HG03139 (cell line): ENCODE results near the gene RXFP1.

Experiments
- ATAC-seq: cut with Tn5 transposase; IDR thresholded peaks from one replicate; pipeline ENCODE4 v1.9.1; 2021; ENCODE audit not compliant: unreplicated experiment

Gene RXFP1

GRCh38 chr4:158521484-158522088, at the start of gene RXFP1:
Gene RXFP1 (plus strand): TSS chr4:158521882. CDS start chr4:158521977, 95 bp downstream.
- no peak for ATAC-seq

DNA sequence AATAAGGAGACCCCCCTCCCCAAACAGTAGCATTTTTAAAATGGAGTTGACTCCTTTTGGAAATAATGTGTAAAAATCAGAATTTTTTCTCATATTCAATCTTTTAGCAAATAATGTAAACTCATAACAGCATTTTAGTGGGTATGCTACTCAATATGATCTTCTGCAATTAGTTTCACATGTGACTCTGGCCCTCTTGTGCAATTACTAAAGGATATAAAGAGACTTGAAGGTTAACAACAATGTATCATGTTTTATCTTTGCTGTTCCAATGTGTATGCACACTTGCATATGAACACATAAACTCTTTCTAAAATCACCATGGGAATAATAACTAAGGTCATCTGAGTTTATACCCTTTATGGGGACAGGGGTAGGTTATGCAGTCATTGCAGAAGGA, 39.9 kb upstream of the RXFP1 start:
- ATAC-seq, result no peak

GRCh38 chr4:158484173-158484885, 37.4 kb upstream of the RXFP1 start:
- ATAC-seq, result no peak

- ATAC-seq, result no peak
Observed at GRCh38 chr4:158490629-158491028, 31.1 kb upstream of the RXFP1 start.

DNA sequence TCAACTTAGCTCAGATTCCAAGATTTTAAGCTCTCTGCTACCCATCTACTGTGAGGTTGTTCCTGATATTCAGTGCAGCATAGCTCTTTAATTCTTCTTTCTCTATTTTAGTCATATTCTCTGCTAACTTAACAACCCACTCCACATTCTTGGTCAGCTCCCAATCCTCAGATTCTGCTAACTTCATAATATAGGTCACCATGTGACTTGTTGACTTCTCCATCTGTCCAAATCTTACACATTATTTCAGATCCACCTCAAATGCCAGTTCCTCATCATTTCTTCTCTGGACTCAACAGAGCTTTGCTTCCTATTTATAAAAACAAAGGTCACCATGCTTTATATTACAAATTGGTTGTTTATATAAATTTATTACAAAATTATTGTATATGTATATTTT, 29.3 kb upstream of the RXFP1 start:
- no peak for ATAC-seq

DNA sequence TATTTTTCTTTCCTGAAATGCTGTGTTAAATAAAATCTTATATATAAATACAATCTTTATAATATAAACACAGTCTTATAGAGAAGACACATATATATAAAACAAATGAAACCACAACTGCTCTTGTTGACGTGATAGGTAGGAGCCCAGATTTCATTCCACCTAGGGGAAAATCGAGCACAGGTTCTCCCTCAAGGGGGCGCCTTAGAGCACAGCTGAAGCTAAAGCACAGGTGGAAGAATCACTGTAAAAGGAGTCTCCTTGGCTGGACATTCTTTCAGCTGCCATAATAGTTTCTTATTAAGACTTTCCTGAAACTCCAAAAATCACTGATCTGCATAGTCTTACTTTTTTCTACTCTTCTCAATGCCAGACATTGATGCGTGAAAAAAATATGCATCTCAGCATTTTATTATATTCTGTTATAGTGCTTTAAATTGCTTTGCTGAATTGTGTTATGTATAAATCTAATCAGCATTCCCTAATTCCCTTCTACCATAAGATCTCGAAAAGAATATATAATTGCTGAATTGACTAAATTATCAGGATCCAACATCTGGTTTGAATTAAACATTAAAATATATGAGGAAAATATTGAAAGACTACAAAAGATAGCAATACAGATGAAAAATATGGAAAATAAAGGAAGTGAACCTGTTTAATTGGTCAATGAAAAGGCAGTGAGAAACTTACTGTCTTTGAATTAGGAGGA, 25.5 kb upstream of the RXFP1 start:
- no peak for ATAC-seq

DNA sequence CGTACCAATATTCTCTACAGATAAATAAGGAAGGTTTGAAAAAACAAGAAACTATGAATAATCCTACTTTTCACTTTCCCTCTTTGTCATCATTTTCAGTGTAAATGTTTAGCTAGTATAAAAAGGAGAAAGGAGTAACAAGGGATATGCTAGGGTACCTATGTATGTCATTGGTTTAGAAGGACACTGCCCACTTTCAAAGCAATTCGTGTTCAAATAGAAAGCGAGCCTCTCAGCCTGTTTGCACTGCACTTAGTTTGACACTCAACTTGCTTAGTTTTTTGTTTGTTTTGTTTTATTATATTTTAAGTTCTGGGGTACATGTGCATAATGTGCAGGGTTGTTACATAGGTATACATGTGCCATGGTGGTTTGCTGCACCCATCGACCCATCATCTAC, 21.6 kb upstream of the RXFP1 start:
- ATAC-seq, result no peak

DNA sequence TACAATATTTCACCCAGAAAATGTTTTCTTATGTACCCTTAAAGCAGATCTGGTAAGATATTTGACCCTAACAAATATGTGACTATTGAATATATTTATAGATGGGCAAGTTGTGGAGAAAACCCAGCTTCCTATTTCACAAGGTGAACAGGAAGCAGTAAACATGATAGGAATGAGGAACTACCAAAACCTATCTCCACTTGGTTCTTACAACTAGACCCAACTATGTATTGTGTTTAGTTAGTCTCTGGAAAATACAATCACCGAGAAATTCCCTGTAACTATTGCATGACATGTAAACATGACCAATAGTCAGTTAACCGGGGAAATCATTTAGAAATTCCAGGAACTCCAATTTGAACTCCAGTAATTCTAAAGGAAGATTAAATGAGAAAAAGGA, 8.4 kb upstream of the RXFP1 start:
- no peak for ATAC-seq

- no peak for ATAC-seq
Observed at GRCh38 chr4:158519226-158519625, 2.5 kb upstream of the RXFP1 start.

- no peak for ATAC-seq
Observed at GRCh38 chr4:158523990-158524535, 2.4 kb downstream of the RXFP1 start.

DNA sequence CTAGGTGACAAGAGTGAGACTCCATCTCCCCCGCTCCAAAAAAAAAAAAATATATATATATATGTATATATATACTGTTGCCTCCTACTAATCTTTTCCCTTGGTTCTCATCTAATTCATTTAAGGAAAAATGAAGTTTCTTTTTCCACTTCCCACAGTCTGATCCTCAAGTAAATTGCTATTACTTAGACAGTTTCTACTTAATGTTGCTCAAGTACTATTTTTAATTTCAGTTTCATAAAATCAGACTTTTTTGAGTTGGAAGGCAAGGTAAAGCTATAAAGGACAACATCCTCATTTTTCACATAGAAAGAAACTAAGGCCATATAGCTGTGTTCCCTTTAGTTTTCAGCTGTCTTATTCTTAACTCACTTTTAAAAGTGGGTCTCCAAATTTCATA, 5.8 kb downstream of the RXFP1 start:
- ATAC-seq, result no peak

GRCh38 chr4:158529505-158529904, 7.8 kb downstream of the RXFP1 start:
- ATAC-seq, result no peak

DNA sequence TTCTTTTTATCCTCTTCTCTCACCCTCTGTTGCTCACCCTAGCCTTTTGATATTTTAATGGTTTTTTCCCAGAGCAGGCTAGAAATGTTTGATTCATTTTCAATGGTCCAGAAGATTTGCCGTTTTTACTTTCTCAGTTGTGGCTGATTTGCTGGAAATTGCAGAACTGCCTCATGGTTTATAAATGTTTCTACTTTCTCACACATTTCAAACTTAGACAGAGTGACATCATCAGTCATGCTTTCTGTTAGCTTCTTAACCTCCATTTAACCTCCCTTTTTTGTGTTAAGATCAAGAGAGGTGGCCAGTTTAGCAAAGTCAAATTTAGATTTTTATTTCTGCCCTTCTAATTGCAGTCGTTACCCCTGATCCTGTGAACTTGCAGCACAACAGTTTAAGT, 8.7 kb downstream of the RXFP1 start:
- no peak for ATAC-seq

- no peak for ATAC-seq
Observed at GRCh38 chr4:158530898-158531297, 9.2 kb downstream of the RXFP1 start.

DNA sequence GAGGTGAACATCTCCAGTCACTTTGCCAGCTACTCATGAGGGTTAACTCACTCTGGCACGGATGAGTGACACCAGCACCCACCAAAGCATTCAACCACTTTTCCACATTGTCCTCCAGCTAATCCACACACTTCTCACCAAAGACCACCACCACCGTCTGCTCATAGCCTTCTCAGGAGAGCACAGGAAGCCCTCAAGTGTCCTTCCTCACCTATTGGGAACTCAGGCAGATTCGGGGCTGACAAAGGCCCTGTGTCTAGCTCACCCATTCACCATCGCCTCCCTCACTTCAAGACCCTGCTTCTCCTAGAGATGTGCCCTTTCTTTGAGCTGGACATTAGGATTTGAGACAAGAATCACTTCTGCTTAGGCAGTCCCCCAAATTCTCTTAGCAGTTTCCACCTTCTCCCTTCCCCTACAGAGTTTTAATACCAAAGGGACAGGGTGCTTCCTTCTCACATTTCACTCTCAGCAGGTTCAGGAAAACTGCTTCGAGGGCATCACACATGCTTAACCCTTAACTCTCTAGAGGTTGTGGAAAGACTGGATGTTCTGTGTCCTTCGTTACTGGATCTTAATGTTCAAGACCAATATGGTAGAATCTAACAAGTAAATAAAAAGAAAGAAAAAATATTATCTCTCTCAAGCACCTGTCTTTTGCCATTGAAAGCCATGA, 11.0 kb downstream of the RXFP1 start:
- no peak for ATAC-seq

GRCh38 chr4:158534727-158535126, 13.0 kb downstream of the RXFP1 start:
- ATAC-seq, result no peak

DNA sequence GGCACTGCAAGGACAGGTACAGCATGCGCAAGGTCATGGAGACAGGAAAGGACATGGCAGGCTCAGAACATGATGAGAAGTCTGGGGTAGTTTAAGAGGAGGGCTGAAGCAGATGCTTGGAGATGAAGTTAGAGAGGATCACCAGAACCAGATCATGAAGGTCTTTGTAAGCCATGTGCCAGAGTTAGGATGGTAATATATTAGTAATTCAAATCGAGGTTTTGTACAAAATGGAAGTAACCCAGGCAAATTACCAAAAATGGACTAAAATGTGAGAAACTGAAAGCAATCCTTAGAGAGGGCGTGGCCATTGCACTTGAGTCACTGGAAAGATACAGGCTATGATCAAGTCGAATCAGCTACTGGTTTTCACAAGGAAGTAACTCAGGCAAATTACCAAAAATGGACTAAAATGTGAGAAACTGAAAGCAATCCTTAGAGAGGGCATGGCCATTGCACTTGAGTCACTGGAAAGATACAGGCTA, 13.5 kb downstream of the RXFP1 start:
- no peak for ATAC-seq

GRCh38 chr4:158536833-158537232, 15.2 kb downstream of the RXFP1 start:
- ATAC-seq, result no peak

DNA sequence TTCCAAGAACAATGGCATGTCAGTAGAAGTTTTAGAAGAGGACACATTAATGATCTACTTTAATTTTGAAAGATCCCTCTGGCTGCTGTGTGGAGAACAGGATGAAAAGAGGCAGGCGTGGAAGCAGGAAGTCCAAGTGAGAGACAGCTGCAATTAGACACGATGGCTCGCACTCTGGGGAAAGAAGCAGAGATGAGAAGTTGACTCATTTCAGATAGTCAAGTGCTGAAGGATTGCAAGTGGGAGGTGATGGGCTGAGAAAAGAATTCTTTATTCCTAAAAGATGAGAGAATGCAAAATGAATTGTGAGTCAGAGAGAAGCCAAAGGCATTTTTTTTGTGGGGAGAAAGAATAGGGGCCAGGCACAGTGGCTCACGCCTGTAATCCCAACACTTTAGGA, 16.5 kb downstream of the RXFP1 start:
- ATAC-seq, result no peak

- ATAC-seq, result no peak
Observed at GRCh38 chr4:158538911-158539310, 17.2 kb downstream of the RXFP1 start.
